ENCODE measurements around the gene DQX1.

DNA sequence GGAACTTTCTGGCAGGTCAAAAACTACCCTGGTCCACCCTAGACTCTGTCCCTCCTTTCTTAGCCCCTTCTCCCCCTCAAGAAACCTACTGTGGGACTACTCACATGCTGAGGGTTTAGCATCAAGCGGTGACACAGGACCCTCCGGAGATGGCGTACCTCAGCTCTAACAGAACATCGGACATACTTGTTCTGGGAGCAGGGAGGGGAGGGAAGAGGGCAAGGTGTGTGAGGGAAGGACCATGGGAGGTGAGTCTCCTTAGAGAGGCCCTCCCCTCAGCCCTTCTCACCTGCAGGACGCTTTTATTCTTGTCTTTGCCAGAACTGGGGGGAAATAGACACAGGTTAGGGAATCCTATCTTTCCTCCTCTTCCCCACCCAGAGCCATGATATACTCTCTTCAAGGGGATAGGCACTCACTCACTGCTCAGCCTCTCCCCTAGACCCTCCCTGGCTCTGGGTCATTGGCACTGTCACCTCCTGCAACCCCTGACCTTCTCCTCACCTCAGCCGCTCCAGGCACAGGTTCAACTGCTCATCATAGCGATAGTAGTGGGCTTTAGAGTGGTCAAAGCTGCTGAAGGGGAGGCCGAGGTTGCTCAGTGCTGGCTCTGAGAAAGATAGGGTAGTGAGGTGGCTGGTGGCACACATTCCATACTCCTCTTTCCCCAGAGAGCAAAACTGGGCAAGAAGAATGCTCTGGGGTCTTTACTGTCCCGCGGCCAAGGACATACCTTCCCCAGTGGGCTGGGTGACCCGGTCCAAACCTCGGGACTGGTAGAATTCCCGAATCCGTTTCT, 20.4 kb downstream of the DQX1 start:
- TF ChIP-seq, protein P1, sequence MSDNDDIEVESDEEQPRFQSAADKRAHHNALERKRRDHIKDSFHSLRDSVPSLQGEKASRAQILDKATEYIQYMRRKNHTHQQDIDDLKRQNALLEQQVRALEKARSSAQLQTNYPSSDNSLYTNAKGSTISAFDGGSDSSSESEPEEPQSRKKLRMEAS (IDR thresholded peaks at IDR 0.05): no peak
- TF ChIP-seq RAD21 (IDR thresholded peaks at IDR 0.05): no peak
- TF ChIP-seq, protein P2, sequence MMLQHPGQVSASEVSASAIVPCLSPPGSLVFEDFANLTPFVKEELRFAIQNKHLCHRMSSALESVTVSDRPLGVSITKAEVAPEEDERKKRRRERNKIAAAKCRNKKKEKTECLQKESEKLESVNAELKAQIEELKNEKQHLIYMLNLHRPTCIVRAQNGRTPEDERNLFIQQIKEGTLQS (IDR thresholded peaks at IDR 0.05): no peak
- TF ChIP-seq, protein P3, sequence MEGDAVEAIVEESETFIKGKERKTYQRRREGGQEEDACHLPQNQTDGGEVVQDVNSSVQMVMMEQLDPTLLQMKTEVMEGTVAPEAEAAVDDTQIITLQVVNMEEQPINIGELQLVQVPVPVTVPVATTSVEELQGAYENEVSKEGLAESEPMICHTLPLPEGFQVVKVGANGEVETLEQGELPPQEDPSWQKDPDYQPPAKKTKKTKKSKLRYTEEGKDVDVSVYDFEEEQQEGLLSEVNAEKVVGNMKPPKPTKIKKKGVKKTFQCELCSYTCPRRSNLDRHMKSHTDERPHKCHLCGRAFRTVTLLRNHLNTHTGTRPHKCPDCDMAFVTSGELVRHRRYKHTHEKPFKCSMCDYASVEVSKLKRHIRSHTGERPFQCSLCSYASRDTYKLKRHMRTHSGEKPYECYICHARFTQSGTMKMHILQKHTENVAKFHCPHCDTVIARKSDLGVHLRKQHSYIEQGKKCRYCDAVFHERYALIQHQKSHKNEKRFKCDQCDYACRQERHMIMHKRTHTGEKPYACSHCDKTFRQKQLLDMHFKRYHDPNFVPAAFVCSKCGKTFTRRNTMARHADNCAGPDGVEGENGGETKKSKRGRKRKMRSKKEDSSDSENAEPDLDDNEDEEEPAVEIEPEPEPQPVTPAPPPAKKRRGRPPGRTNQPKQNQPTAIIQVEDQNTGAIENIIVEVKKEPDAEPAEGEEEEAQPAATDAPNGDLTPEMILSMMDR (IDR thresholded peaks at IDR 0.05; ENCODE audit: low read depth, low read length, missing input control): no peak

Data from liver (tissue), 3 donors.